GM12878 (cell line): ENCODE results near the gene COTL1. TPM values are rescaled to one million over a fixed set of nuclear protein-coding genes. Genes with fewer than 3 reads are reported as not detected.

Experiments used
- ATAC-seq: fragments of 200-7000 bp; cut with Tn5 transposase; 3 replicates; pipeline ENCODE4 v1.9.1; 2020; ENCODE audit warnings: mild to moderate bottlenecking, moderate library complexity
- BruUV-seq: library from RNA; stranded (reverse); fragments of 400-500 nt; replicated peaks from 2 replicates; lab custom pipeline; 2021; lab: Mats Ljungman, UMichigan
- CTCF ChIA-PET: fragments of 300-600 bp; sonication (Branson Sonifier 250); formaldehyde crosslinking; extraction: SDS; loops from one replicate; lab custom pipeline; 2021; ENCODE audit warnings: inconsistent platforms; lab: Yijun Ruan, JAX
- POLR2A ChIA-PET: fragments of 350-600 bp; formaldehyde crosslinking; extraction: SDS; loops from one replicate; lab custom pipeline; 2021; ENCODE audit warnings: inconsistent platforms; lab: Charles Lee
- RAD21 ChIA-PET: fragments of 300-600 bp; sonication (Branson Sonifier 250); formaldehyde crosslinking; loops from one replicate; lab custom pipeline; 2023; ENCODE audit warnings: antibody characterized with exemption; ENCODE audit not compliant: unreplicated experiment; lab: Charles Lee
- SMC1A ChIA-PET: fragments of 300-600 bp; sonication (Branson Sonifier 250); formaldehyde crosslinking; loops from one replicate; lab custom pipeline; 2023; ENCODE audit not compliant: unreplicated experiment, uncharacterized antibody; lab: Charles Lee
- DNase-seq: peaks from one replicate; pipeline ENCODE4 v3.0.0-alpha.2; 2011; ENCODE audit warnings: low read depth, low spot score
- FAIRE-seq: peaks from 3 replicates; lab custom pipeline; 2011; peaks lifted over from hg19 to GRCh38; lab: Jason Lieb, UNC
- H2AFZ ChIP-seq: 2 replicates; pipeline ENCODE4 v1.6.0; 2011; ENCODE audit warnings: low read depth, low read length, control low read depth; ENCODE audit not compliant: control insufficient read depth
- H3K27ac ChIP-seq: 2 replicates; pipeline ENCODE4 v1.5.1; 2011; ENCODE audit warnings: control low read depth; ENCODE audit not compliant: control insufficient read depth, insufficient read depth
- H3K27me3 ChIP-seq, 2 experiments: replicated peaks in 1 of 2; 2 replicates each; pipeline versions ENCODE4 v1.6.0 to v1.6.1; 2011; ENCODE audit warnings: low read length in 1 of 2; ENCODE audit not compliant: control insufficient read depth in 2 of 2, insufficient read depth in 2 of 2
- H3K36me3 ChIP-seq, 2 experiments: 2 replicates each; pipeline ENCODE4 v1.5.1; 2011; ENCODE audit warnings: low read length in 1 of 2; ENCODE audit not compliant: control insufficient read depth in 2 of 2, insufficient read depth in 2 of 2
- H3K4me1 ChIP-seq: 2 replicates; pipeline ENCODE4 v1.6.1; 2011; ENCODE audit warnings: mild to moderate bottlenecking, low read length, moderate library complexity, mixed read lengths; ENCODE audit not compliant: control insufficient read depth, insufficient read depth
- H3K4me2 ChIP-seq: 2 replicates; pipeline ENCODE4 v1.6.0; 2011; ENCODE audit warnings: control low read depth; ENCODE audit not compliant: control insufficient read depth, insufficient read depth
- H3K4me3 ChIP-seq: fragments of 200-600 bp; sonication (generic); 2 replicates; pipeline ENCODE4 v1.5.1; 2016
- H3K79me2 ChIP-seq: 2 replicates; pipeline ENCODE4 v1.6.0; 2011; ENCODE audit warnings: low read length; ENCODE audit not compliant: control insufficient read depth, insufficient read depth
- H3K9ac ChIP-seq: 2 replicates; pipeline ENCODE4 v1.8.0; 2011; ENCODE audit warnings: low read length, control low read depth, mixed read lengths; ENCODE audit not compliant: control insufficient read depth, insufficient read depth
- H3K9me3 ChIP-seq: replicated peaks from 3 replicates; pipeline ENCODE4 v1.5.1; 2011; ENCODE audit warnings: mild to moderate bottlenecking, low read length; ENCODE audit not compliant: control insufficient read depth, insufficient read depth
- H4K20me1 ChIP-seq: 2 replicates; pipeline ENCODE4 v1.6.0; 2011; ENCODE audit not compliant: control insufficient read depth, insufficient read depth
- ATF7 ChIP-seq: fragments of 450-650 bp; IDR thresholded peaks from 2 replicates; pipeline ENCODE4 v1.6.1; 2016; ENCODE audit warnings: low read depth, mild to moderate bottlenecking
- BACH1 ChIP-seq: fragments of 450-650 bp; IDR thresholded peaks from 2 replicates; pipeline ENCODE4 v1.6.1; 2017; ENCODE audit warnings: mild to moderate bottlenecking, borderline replicate concordance
- CEBPB ChIP-seq, 2 experiments: fragments of 150-350 bp in 1 of 2; IDR thresholded peaks; 2 replicates each; pipeline ENCODE4 v1.6.1; 2012 to 2014; ENCODE audit warnings: low read depth in 2 of 2, low read length in 2 of 2, borderline replicate concordance in 1 of 2, inconsistent platforms in 1 of 2
- CHD4 ChIP-seq: fragments of 200-600 bp; sonication (generic); IDR thresholded peaks from 2 replicates; pipeline ENCODE4 v1.6.1; 2016; ENCODE audit warnings: mild to moderate bottlenecking
- CREM ChIP-seq: IDR thresholded peaks from 2 replicates; pipeline ENCODE4 v1.6.1; 2014; ENCODE audit warnings: antibody characterized with exemption, low read depth
- EP300 ChIP-seq, 2 experiments: fragments of 150-350 bp in 1 of 2; IDR thresholded peaks; 2 replicates each; pipeline ENCODE4 v1.6.1; 2011 to 2012; ENCODE audit warnings: low read depth in 2 of 2, low read length in 2 of 2, borderline replicate concordance in 1 of 2, improper control_type of control experiment in 1 of 2, inconsistent platforms in 1 of 2; ENCODE audit not compliant: control insufficient read depth in 1 of 2
- HSF1 ChIP-seq: fragments of 150-350 bp; IDR thresholded peaks from 2 replicates; pipeline ENCODE4 v1.6.1; 2014; ENCODE audit warnings: mild to moderate bottlenecking, low read depth, low read length
- IKZF2 ChIP-seq, 2 experiments: fragments of 450-650 bp; IDR thresholded peaks; 2 replicates each; pipeline ENCODE4 v1.6.1; 2017; ENCODE audit warnings: mild to moderate bottlenecking in 2 of 2, moderate library complexity in 2 of 2
- IRF5 ChIP-seq: fragments of 450-650 bp; IDR thresholded peaks from 2 replicates; pipeline ENCODE4 v1.6.1; 2017; ENCODE audit warnings: borderline replicate concordance
- MAX ChIP-seq: IDR thresholded peaks from 2 replicates; pipeline ENCODE4 v1.6.1; 2012; ENCODE audit warnings: low read depth, low read length, improper control_type of control experiment
- MEF2B ChIP-seq: fragments of 450-650 bp; IDR thresholded peaks from 2 replicates; pipeline ENCODE4 v1.6.1; 2018; ENCODE audit warnings: mild to moderate bottlenecking, moderate library complexity; ENCODE audit not compliant: partially characterized antibody, poor library complexity, severe bottlenecking
- MLLT1 ChIP-seq: fragments of 450-650 bp; IDR thresholded peaks from 2 replicates; pipeline ENCODE4 v1.6.1; 2016; ENCODE audit warnings: mild to moderate bottlenecking
- NFYA ChIP-seq: IDR thresholded peaks from 2 replicates; pipeline ENCODE4 v1.6.1; 2011; ENCODE audit warnings: low read depth, mild to moderate bottlenecking, low read length, improper control_type of control experiment, borderline replicate concordance
- SMAD1 ChIP-seq: fragments of 450-650 bp; IDR thresholded peaks from 2 replicates; pipeline ENCODE4 v1.6.1; 2018; ENCODE audit warnings: mild to moderate bottlenecking, low read depth; ENCODE audit not compliant: partially characterized antibody
- STAT1 ChIP-seq: fragments of 450-650 bp; conservative IDR thresholded peaks from 2 replicates; pipeline ENCODE4 v1.6.1; 2014; ENCODE audit warnings: antibody characterized with exemption, mild to moderate bottlenecking
- USF1 ChIP-seq: IDR thresholded peaks from 2 replicates; pipeline ENCODE4 v1.6.1; 2011; ENCODE audit warnings: borderline replicate concordance, low read depth, mild to moderate bottlenecking, moderate library complexity, mixed read lengths, low read length; ENCODE audit not compliant: insufficient read depth; ENCODE audit errors: extremely low read length
- YBX1 ChIP-seq: fragments of 450-650 bp; IDR thresholded peaks from 2 replicates; pipeline ENCODE4 v1.6.1; 2016; ENCODE audit warnings: antibody characterized with exemption
- ZNF217 ChIP-seq: fragments of 450-650 bp; IDR thresholded peaks from 2 replicates; pipeline ENCODE4 v1.6.1; 2017; ENCODE audit warnings: antibody characterized with exemption, mild to moderate bottlenecking
- ZZZ3 ChIP-seq: IDR thresholded peaks from 2 replicates; pipeline ENCODE4 v1.6.1; 2011; ENCODE audit warnings: low read depth; ENCODE audit not compliant: control insufficient read depth, insufficient read length
- WGBS: methylation state at CpG from one replicate; pipeline ENCODE4 v1.1.6; 2016; ENCODE audit warnings: low lambda C conversion rate; ENCODE audit not compliant: insufficient replicate concordance, insufficient coverage; ENCODE audit errors: missing lambda C conversion rate; 5-methylcytosine and 5-hydroxymethylcytosine counted together
- in situ Hi-C: fragments of 300-500 bp; cut with MboI; formaldehyde crosslinking; loops from 9 replicates; pipeline ENCODE4 v1.14.3; 2018; ENCODE audit warnings: mixed read lengths
- intact Hi-C: fragments of 100-400 bp; cut with micrococcal nuclease; formaldehyde crosslinking; loops from one replicate; pipeline ENCODE4 v1.14.2; 2022; ENCODE audit not compliant: unreplicated experiment
- polyA plus RNA-seq, 11 experiments: library from polyadenylated mRNA; depleted of rRNA in 4 of 11; unstranded in 6 of 11; stranded (reverse) in 5 of 11; fragments of >200 nt; fragmentation: Nextera tagmentation in 4 of 11; fragmentation: Illumina TruSeq in 1 of 11; extraction: Ambion mirVana in 4 of 11; extraction: Trizol in 1 of 11; gene quantifications; 1 replicate in 1 of 11; 2 replicates in 10 of 11; pipeline versions ENCODE4 v1.2.1 to v1.2.3, GENCODE V29; 2011 to 2016; ENCODE audit warnings: inconsistent platforms in 2 of 11, missing spikeins in 2 of 11, low read depth in 1 of 11
- total RNA-seq, 4 experiments: library from RNA; depleted of rRNA in 3 of 4; stranded (reverse); fragments of >200 nt in 3 of 4; fragmentation: Illumina TruSeq in 1 of 4; extraction: Trizol in 1 of 4; gene quantifications; 2 replicates each; pipeline versions ENCODE4 v1.2.1 to v1.2.3, GENCODE V29; 2013 to 2021

COTL1 gene
- total and polyA plus RNA-seq, 10 of the 15 experiments (the other 5 are each of a cell fraction or from before 2014, with no cell fraction given): 140 to 894 (median 330) TPM

GRCh38 chr16:84535408-84535807 is 82.5 kb downstream of the COTL1 start (continued):
- no peak for TF ChIP-seq SMAD1
- TF ChIP-seq YBX1: no peak
- no peak for TF ChIP-seq HSF1
- TF ChIP-seq BACH1: no peak
- TF ChIP-seq CREM: no peak
- no peak for TF ChIP-seq CEBPB (IDR thresholded peaks at IDR 0.05; ENCODE audit: borderline replicate concordance in 1 of 2, low read depth in 2 of 2, low read length in 2 of 2)

- WGBS: 68% methylated on average over 5 of the region's 5 CpGs
- Histone ChIP-seq H3K4me1 (no peaks in the 10 kb centered on the region), H3K27ac (no peak overlapping the region), H3K36me3 (no peaks in the 10 kb centered on the region), H2AFZ (no peak overlapping the region), H4K20me1 (no peaks in the 10 kb centered on the region), H3K4me3 (no peak overlapping the region), H3K4me2 (no peak overlapping the region), H3K27me3 (no peaks in the 10 kb centered on the region), H3K79me2 (no peaks in the 10 kb centered on the region), H3K9ac (no peak overlapping the region), H3K9me3 (peaks cover 3% of the 10 kb centered on the region; the same call in 2 of the 3 replicates)
- CTCF ChIA-PET: no interaction called here
- ATAC-seq (no peak), FAIRE-seq (no peak), DNase-seq (no peak)
- intact Hi-C loops: no loop called here
- SMC1A ChIA-PET: no interaction called here
- RAD21 ChIA-PET: interaction anchor here (2.2 kb wide), 1 partner anchor 14 kb away, joined by 6 read pairs; no protein-coding TSS in a partner anchor
- no TSS peak for BruUV-seq
- in situ Hi-C loops: no loop called here
- POLR2A ChIA-PET: no interaction called here
- TF ChIP-seq STAT1: no peak
- no peak for TF ChIP-seq MAX
- no peak for TF ChIP-seq NFYA
- TF ChIP-seq IRF5: no peak
- TF ChIP-seq CHD4: no peak
- TF ChIP-seq ATF7: no peak
- no peak for TF ChIP-seq IKZF2 (IDR thresholded peaks at IDR 0.05)
- TF ChIP-seq MLLT1: no peak
- no peak for TF ChIP-seq EP300 (IDR thresholded peaks at IDR 0.05; ENCODE audit: borderline replicate concordance in 1 of 2, control insufficient read depth in 1 of 2, low read depth in 2 of 2, low read length in 2 of 2)
- no peak for TF ChIP-seq ZZZ3
- no peak for TF ChIP-seq ZNF217
- no peak for TF ChIP-seq USF1
- no peak for TF ChIP-seq MEF2B
Measured at GRCh38 chr16:84534815-84535214, 83.1 kb downstream of the COTL1 start.
